GM12865 (cell line): ENCODE measurements around the gene EPHB4.

Experiments
- DNase-seq: peaks from one replicate; pipeline ENCODE4 v3.0.0; 2010; ENCODE audit warnings: low read depth
- H3K4me3 ChIP-seq: 2 replicates; pipeline ENCODE4 v1.5.1; 2011; ENCODE audit warnings: mild to moderate bottlenecking, low read depth, low read length, control low read depth
- CTCF ChIP-seq: IDR thresholded peaks from 2 replicates; pipeline ENCODE4 v1.5.1; 2011; ENCODE audit warnings: low read length, control low read depth, low read depth, inconsistent platforms; ENCODE audit not compliant: insufficient read depth; ENCODE audit errors: missing control alignments

EPHB4 gene

DNA sequence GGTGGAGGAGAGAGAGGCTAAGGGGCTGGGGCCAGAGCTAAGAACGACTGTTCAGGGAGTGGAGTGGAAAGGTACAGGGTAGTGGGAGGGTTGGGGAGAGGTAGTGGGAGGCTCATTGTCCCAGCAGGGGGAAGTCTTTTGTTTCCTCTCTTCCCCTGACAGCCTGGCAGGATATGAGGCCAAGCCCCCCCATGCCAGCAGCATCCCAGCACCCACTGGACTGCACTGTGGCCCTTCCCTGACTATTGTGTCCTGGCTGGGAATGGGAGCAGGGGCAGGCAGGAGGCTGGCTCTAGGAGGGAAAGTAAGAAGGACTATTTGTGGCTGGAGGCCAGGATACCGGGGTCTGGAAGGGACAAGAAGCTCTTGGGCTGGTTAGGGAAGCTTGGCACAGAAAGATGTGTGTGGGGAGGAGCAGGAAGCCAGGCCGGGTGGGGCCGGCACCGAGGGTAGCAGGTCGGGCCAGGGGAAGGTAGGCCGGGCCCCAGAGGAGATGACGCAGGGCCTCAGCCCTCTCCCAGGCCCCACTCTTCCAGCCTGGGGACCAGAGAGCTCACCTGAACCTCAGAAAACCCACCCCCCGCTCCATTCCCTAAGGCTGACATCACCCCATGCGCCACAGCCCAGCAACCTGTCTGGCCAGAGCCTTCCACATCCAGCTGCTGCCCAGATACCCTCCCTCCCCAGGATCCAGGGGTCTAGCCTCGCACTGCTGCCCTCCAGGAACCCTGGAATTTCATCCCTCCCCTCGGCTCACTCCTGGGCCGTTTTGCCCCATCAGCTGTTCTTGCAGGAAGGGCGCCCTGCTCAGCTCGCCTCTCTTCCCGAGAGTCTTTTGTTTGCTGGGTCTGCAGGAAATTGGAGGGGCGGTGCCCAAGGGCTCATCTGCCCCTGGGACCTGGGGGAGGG is 8.8 kb upstream of the EPHB4 start:
- H3K4me3 ChIP-seq, result no peak overlapping the region
- no peak for DNase-seq
- TF ChIP-seq CTCF, result no peak

DNA sequence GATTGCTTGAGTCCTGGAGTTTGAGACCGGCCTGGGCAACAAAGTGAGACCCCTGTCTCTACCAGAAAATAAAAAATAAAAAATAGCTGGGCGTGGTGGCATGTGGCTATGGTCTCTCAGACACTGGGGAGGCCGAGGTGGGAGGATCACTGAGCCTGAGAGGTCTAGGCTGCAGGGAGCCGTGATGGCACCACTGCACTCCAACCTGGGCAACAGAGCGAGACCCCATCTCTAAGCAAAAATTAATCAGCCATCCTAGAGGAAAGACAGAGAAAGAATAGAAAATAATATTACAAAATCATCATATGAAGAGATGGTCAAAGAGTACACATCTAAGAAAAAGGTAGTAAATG is 4.9 kb upstream of the EPHB4 start:
- no peak for TF ChIP-seq CTCF
- DNase-seq, result no peak
- no peak overlapping the region for H3K4me3 ChIP-seq

DNA sequence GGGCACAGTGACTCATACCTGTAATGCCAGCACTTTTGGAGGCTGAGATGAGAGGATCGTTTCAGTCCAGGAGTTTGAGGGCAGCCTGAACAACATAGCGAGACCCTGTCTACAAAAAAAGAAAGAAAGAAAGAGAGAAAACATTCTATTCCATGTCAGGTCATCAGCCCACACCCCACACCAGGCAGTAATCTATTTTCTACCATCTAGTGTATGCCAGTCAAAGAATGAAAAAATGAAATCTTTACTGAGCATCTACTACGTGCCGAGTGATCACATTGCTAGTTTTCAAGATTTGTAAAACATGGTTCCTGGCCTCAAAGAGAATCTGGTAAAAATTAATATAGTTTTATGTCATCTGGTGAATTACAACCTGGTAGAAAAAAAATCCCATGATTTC is 3.1 kb upstream of the EPHB4 start:
- H3K4me3 ChIP-seq, result no peak overlapping the region
- TF ChIP-seq CTCF, result no peak
- DNase-seq, result no peak

- no peak for TF ChIP-seq CTCF
- H3K4me3 ChIP-seq, result no peak overlapping the region
- no peak for DNase-seq
These were observed 1.9 kb upstream of the EPHB4 start for GRCh38 chr7:100829150-100829716.

GRCh38 chr7:100826514-100827329 is 601 bp downstream of the EPHB4 start:
- no peak overlapping the region for H3K4me3 ChIP-seq
- TF ChIP-seq CTCF, result no peak
- DNase-seq, result no peak

DNA sequence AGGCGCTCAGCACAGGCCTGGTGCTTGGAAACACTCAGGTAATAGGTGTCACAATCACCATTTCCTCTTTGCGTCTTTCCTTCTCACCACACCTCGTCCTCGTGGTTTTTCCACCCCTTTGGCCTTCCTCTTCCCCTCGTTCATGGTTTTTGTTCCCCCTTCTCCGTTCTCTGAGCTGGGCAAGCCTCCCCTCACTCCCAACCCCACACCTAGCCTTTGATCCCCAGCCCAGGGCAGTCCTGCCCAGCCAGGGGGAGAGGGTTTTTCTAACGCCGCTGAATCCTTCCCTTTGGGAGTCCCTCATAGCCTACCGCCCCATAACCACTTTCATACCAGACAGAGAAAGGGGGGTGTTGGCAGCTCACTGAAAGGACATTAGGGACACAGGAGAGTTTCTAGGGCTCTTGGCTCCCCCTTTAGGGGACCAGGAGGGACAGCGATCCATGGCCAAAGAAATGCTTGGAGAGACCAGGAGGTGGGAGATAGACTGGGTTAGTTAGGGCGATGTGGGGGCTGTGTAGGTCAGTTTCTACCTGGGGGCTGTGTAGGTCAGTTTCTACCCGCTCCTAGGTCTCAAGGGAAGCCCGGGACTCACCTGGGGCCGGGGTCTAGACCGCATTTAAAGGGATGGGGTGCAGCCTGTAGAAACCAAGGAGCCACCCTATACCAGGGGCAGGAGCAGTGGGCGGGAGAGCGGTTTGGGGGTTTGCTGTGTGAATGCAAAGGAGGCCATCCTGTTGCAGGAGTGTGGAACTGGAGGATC is 1.4 kb downstream of the EPHB4 start:
- DNase-seq, result no peak
- no peak for TF ChIP-seq CTCF
- no peak overlapping the region for H3K4me3 ChIP-seq
